Stomach (tissue), 4 donors: ENCODE measurements around the gene RUFY3.

ENCODE experiments used
- CTCF ChIP-seq, 7 experiments: fragments of 450-650 bp in 4 of 7; fragments of 200-600 bp in 3 of 7; sonication (generic) in 3 of 7; IDR thresholded peaks; one replicate each; pipeline ENCODE4 v1.5.1; 2016 to 2019; ENCODE audit warnings: antibody characterized with exemption in 7 of 7, control low read depth in 2 of 7, mild to moderate bottlenecking in 1 of 7
- EP300 ChIP-seq: sonication (generic); formaldehyde crosslinking; IDR thresholded peaks from one replicate; pipeline ENCODE4 v1.6.1; 2017; ENCODE audit warnings: antibody characterized with exemption
- POLR2A ChIP-seq, 4 donors: fragments of 450-650 bp; IDR thresholded peaks; one replicate each; pipeline ENCODE4 v1.6.1; 2016; ENCODE audit warnings: antibody characterized with exemption in 4 of 4, control low read depth in 2 of 4, mild to moderate bottlenecking in 1 of 4, moderate library complexity in 1 of 4
- POLR2AphosphoS5 ChIP-seq, 3 donors: sonication (generic); formaldehyde crosslinking; IDR thresholded peaks; one replicate each; pipeline ENCODE4 v1.6.1; 2016; ENCODE audit warnings: antibody characterized with exemption in 3 of 3

DNA sequence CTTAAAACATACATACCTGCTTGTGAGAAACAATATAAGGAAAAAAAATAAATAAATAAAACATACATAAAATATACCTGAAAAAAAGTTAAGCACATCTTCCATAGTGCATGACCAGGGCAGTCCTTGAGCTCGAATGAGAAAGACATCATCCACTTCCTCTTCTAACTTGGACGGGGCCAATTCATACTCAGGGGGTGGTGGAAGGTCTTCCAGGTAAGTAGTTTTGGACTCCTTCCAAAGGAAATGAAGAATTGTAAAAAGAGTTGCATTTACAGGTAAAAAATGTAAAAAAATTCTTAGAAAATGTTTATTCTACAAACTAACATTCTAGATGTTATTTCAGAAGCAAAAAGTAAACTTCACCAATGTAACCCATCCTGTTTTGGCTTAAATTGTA, 114.3 kb downstream of the RUFY3 start:
- no peak for TF ChIP-seq CTCF (IDR thresholded peaks at IDR 0.05)
- TF ChIP-seq POLR2A (IDR thresholded peaks at IDR 0.05): no peak
- no peak for TF ChIP-seq EP300
- no peak for TF ChIP-seq POLR2AphosphoS5 (IDR thresholded peaks at IDR 0.05)
